ENCODE data around the gene SLC35G4.
"Not testable (repeated sequence)": the region's sequence is repeated elsewhere in the genome, so short reads cannot be mapped to it uniquely, and the experiment has no call there.

The SLC35G4 gene

GRCh38 chr18:11607906-11608305 lies 1.5 kb upstream of the SLC35G4 start:
- Histone ChIP-seq H3F3A (ENCODE audit: insufficient read depth, low read length) (no peaks in the 10 kb centered on the region), H3K9ac (ENCODE audit: low read length) (no peak overlapping the region), H3K4me3 (ENCODE audit: low read depth, low read length, poor library complexity, severe bottlenecking) (no peak overlapping the region), H2AFZ (ENCODE audit: low read length) (no peak overlapping the region), H3K79me2 (ENCODE audit: insufficient read depth, low read length) (no peaks in the 10 kb centered on the region), H4K20me1 (ENCODE audit: insufficient read depth, low read length) (no peaks in the 10 kb centered on the region), H3K27me3 (ENCODE audit: insufficient read depth, low read length) (no peaks in the 10 kb centered on the region), H3K4me1 (ENCODE audit: insufficient read depth, low read length, severe bottlenecking) (no peaks in the 10 kb centered on the region), H3K9me2 (ENCODE audit: low read depth, low read length) (no peaks in the 10 kb centered on the region), H3K36me3 (ENCODE audit: insufficient read depth, low read length) (no peaks in the 10 kb centered on the region), H3K9me3 (ENCODE audit: low read length) (no peaks in the 10 kb centered on the region; the same call in 1 of the 2 replicates), H3K4me2 (ENCODE audit: low read length) (no peak overlapping the region), H3K27ac (ENCODE audit: low read depth, low read length, poor library complexity, severe bottlenecking) (no peak overlapping the region)
- TF ChIP-seq EZH2 (IDR thresholded peaks at IDR 0.05; ENCODE audit: borderline replicate concordance, low read length) (no peak), CTCF (IDR thresholded peaks at IDR 0.05; ENCODE audit: low read length) (no peak)

DNA sequence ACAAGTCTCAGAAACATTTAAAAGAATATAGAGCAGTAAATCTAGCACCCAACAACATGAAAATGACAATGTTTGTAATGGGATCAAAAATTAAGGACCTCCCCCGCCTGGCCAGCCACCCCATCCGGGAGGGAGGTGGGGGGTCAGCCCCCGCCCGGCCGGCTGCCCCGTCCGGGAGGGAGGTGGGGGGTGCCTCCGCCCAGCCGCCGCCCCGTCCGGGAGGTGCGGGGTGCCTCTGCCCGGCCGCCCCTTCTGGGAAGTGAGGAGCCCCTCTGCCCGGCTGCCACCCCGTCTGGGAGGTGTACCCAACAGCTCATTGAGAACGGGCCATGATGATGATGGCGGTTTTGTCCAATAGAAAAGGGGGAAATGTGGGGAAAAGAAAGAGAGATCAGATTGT lies 778 bp upstream of the SLC35G4 start:
- H3K4me2 ChIP-seq (ENCODE audit: low read length); H3F3A ChIP-seq (ENCODE audit: insufficient read depth, low read length); H3K27me3 ChIP-seq (ENCODE audit: insufficient read depth, low read length); H3K27ac ChIP-seq (ENCODE audit: low read depth, low read length, poor library complexity, severe bottlenecking); H3K9ac ChIP-seq (ENCODE audit: low read length); H3K4me1 ChIP-seq (ENCODE audit: insufficient read depth, low read length, severe bottlenecking); H3K4me3 ChIP-seq (ENCODE audit: low read depth, low read length, poor library complexity, severe bottlenecking); H4K20me1 ChIP-seq (ENCODE audit: insufficient read depth, low read length); H3K9me3 ChIP-seq (ENCODE audit: low read length); H3K9me2 ChIP-seq (ENCODE audit: low read depth, low read length); H3K36me3 ChIP-seq (ENCODE audit: insufficient read depth, low read length); H3K79me2 ChIP-seq (ENCODE audit: insufficient read depth, low read length); H2AFZ ChIP-seq (ENCODE audit: low read length): not testable (repeated sequence)

- not testable (repeated sequence) for H3K27ac ChIP-seq (ENCODE audit: low read depth, low read length, poor library complexity, severe bottlenecking); H2AFZ ChIP-seq (ENCODE audit: low read length); H3K79me2 ChIP-seq (ENCODE audit: insufficient read depth, low read length); H3F3A ChIP-seq (ENCODE audit: insufficient read depth, low read length); H3K4me3 ChIP-seq (ENCODE audit: low read depth, low read length, poor library complexity, severe bottlenecking); H3K36me3 ChIP-seq (ENCODE audit: insufficient read depth, low read length); H4K20me1 ChIP-seq (ENCODE audit: insufficient read depth, low read length); H3K27me3 ChIP-seq (ENCODE audit: insufficient read depth, low read length); H3K9ac ChIP-seq (ENCODE audit: low read length); H3K9me3 ChIP-seq (ENCODE audit: low read length); H3K4me1 ChIP-seq (ENCODE audit: insufficient read depth, low read length, severe bottlenecking); H3K9me2 ChIP-seq (ENCODE audit: low read depth, low read length); H3K4me2 ChIP-seq (ENCODE audit: low read length)
These were observed 3.7 kb downstream of the SLC35G4 start for GRCh38 chr18:11613073-11613472.

DNA sequence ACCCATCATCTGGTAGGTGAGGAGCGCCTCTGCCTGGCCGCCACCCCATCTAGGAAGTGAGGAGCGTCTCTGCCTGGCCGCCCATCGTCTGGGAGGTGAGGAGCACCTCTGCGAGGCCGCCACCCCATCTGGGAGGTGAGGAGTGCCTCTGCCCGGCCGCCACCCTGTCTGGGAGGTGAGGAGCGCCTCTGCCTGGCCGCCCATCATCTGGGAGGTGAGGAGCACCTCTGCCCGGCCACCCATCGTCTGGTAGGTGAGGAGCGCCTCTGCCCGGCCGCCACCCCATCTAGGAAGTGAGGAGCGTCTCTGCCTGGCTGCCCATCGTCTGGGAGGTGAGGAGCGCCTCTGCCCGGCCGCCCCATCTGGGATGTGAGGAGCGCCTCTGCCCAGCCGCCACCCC lies 4.2 kb downstream of the SLC35G4 start:
- H3K9me3 ChIP-seq (ENCODE audit: low read length); H3K9me2 ChIP-seq (ENCODE audit: low read depth, low read length); H4K20me1 ChIP-seq (ENCODE audit: insufficient read depth, low read length); H3K9ac ChIP-seq (ENCODE audit: low read length); H3K36me3 ChIP-seq (ENCODE audit: insufficient read depth, low read length); H3K4me2 ChIP-seq (ENCODE audit: low read length); H3K27ac ChIP-seq (ENCODE audit: low read depth, low read length, poor library complexity, severe bottlenecking); H3K4me1 ChIP-seq (ENCODE audit: insufficient read depth, low read length, severe bottlenecking); H2AFZ ChIP-seq (ENCODE audit: low read length); H3K4me3 ChIP-seq (ENCODE audit: low read depth, low read length, poor library complexity, severe bottlenecking); H3K27me3 ChIP-seq (ENCODE audit: insufficient read depth, low read length); H3K79me2 ChIP-seq (ENCODE audit: insufficient read depth, low read length); H3F3A ChIP-seq (ENCODE audit: insufficient read depth, low read length): not testable (repeated sequence)

GRCh38 chr18:11614042-11614441 lies 4.6 kb downstream of the SLC35G4 start:
- not testable (repeated sequence) for H3K4me2 ChIP-seq (ENCODE audit: low read length); H3K27ac ChIP-seq (ENCODE audit: low read depth, low read length, poor library complexity, severe bottlenecking)

DNA sequence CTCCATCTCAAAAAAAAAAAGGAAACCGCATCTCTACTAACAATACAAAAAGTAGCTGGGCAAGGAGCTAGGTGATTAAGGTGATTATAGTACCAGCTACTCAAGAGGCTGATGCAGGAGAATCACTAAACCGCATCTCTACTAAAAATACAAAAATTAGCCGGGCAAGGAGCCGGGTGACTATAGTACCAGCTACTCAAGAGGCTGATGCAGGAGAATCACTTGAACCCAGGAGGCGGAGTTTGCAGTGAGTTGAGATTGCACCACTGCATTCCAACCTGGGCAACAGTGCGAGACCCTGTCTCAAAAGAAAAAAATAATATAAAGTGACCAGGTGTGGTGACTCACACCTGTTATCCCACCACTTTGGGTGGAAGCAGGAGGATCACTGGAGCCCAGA lies 5.6 kb downstream of the SLC35G4 start:
- H3K27ac ChIP-seq (ENCODE audit: low read depth, low read length, poor library complexity, severe bottlenecking); H3F3A ChIP-seq (ENCODE audit: insufficient read depth, low read length); H3K9me2 ChIP-seq (ENCODE audit: low read depth, low read length); H2AFZ ChIP-seq (ENCODE audit: low read length); H3K27me3 ChIP-seq (ENCODE audit: insufficient read depth, low read length); H3K9me3 ChIP-seq (ENCODE audit: low read length); H3K9ac ChIP-seq (ENCODE audit: low read length); H3K79me2 ChIP-seq (ENCODE audit: insufficient read depth, low read length); H3K36me3 ChIP-seq (ENCODE audit: insufficient read depth, low read length); H3K4me1 ChIP-seq (ENCODE audit: insufficient read depth, low read length, severe bottlenecking); H3K4me3 ChIP-seq (ENCODE audit: low read depth, low read length, poor library complexity, severe bottlenecking); H4K20me1 ChIP-seq (ENCODE audit: insufficient read depth, low read length); H3K4me2 ChIP-seq (ENCODE audit: low read length): not testable (repeated sequence)

More at GRCh38 chr18:11614042-11614441, 4.6 kb downstream of the SLC35G4 start:
- not testable (repeated sequence) for H3K9ac ChIP-seq (ENCODE audit: low read length); H4K20me1 ChIP-seq (ENCODE audit: insufficient read depth, low read length); H3K9me3 ChIP-seq (ENCODE audit: low read length); H2AFZ ChIP-seq (ENCODE audit: low read length); H3K4me3 ChIP-seq (ENCODE audit: low read depth, low read length, poor library complexity, severe bottlenecking); H3K79me2 ChIP-seq (ENCODE audit: insufficient read depth, low read length); H3K36me3 ChIP-seq (ENCODE audit: insufficient read depth, low read length); H3F3A ChIP-seq (ENCODE audit: insufficient read depth, low read length); H3K9me2 ChIP-seq (ENCODE audit: low read depth, low read length); H3K4me1 ChIP-seq (ENCODE audit: insufficient read depth, low read length, severe bottlenecking); H3K27me3 ChIP-seq (ENCODE audit: insufficient read depth, low read length)

DNA sequence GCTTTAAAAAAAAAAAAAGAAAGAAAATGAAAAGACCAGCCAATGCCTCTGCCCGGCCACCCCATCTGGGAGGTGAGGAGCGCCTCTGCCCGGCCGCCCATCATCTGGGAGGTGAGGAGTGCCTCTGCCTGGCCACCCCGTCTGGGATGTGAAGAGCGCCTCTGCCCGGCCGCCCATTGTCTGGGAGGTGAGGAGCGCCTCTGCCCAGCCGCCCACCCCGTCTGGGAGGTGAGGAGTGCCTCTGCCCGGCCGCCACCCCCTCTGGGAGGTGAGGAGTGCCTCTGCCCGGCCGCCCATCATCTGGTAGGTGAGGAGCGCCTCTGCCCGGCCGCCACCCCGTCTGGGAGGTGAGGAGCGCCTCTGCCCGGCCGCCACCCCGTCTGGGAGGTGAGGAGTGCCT lies 37.9 kb downstream of the SLC35G4 start:
- not testable (repeated sequence) for H3K27ac ChIP-seq (ENCODE audit: low read depth, low read length, poor library complexity, severe bottlenecking); H3K9ac ChIP-seq (ENCODE audit: low read length); H3K36me3 ChIP-seq (ENCODE audit: insufficient read depth, low read length); H3F3A ChIP-seq (ENCODE audit: insufficient read depth, low read length); H3K4me1 ChIP-seq (ENCODE audit: insufficient read depth, low read length, severe bottlenecking); H3K27me3 ChIP-seq (ENCODE audit: insufficient read depth, low read length); H3K9me3 ChIP-seq (ENCODE audit: low read length); H2AFZ ChIP-seq (ENCODE audit: low read length); H3K79me2 ChIP-seq (ENCODE audit: insufficient read depth, low read length); H3K4me2 ChIP-seq (ENCODE audit: low read length); H3K9me2 ChIP-seq (ENCODE audit: low read depth, low read length); H3K4me3 ChIP-seq (ENCODE audit: low read depth, low read length, poor library complexity, severe bottlenecking); H4K20me1 ChIP-seq (ENCODE audit: insufficient read depth, low read length)

Data from OCI-LY1 (cell line).